ENCODE results near the gene MPG. TPM values are rescaled to one million over a fixed set of nuclear protein-coding genes. Genes with fewer than 3 reads are reported as not detected.

MPG gene
- total RNA-seq, 1 experiment from 2014 or later, result 41.1 TPM

DNA sequence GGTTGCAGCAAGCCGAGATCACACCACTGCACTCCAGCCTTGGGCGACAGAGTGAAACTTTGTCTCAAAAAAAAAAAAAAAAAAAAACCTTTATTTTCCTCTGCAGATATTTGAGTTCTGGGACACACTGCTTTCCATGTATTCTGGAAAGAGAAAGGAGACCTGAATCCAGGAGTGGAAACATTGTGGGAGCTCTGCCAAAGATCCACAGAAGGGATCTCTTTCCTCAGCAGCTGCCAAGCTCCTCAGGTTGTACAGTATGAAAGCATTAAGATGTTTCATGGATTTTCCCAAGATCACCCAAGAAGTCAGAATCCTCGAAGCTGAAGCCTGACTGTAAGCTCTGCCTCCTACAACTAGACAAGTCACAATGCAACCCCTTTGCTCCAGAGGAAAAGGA lies 47.0 kb downstream of the MPG start:
- Mint-ChIP-seq H3K4me1 (ENCODE audit: low read depth, unreplicated experiment) (no peaks in the 10 kb centered on the region), H3K27ac (ENCODE audit: unreplicated experiment) (no peak overlapping the region), H3K27me3 (ENCODE audit: insufficient read depth, unreplicated experiment) (no peaks in the 10 kb centered on the region), H3K36me3 (ENCODE audit: insufficient read depth, unreplicated experiment) (peaks cover 14% of the 10 kb centered on the region), H3K9me3 (ENCODE audit: unreplicated experiment) (no peaks in the 10 kb centered on the region), H3K4me3 (ENCODE audit: unreplicated experiment) (no peak overlapping the region)
- intact Hi-C loops (cut with micrococcal nuclease; ENCODE audit: unreplicated experiment), result no loop called here
- ChIA-PET CTCF (interaction anchor here (1.6 kb wide), 1 partner anchor 18 kb away, joined by 4 read pairs; no protein-coding TSS in a partner anchor), POLR2A (no interaction called here)
- Histone ChIP-seq H3K9me3 (no peaks in the 10 kb centered on the region), H3K4me1 (no peaks in the 10 kb centered on the region), H3K36me3 (ENCODE audit: control insufficient read depth, insufficient read depth, low read length) (no peaks in the 10 kb centered on the region), H3K4me3 (ENCODE audit: low read depth, low read length) (no peak overlapping the region), H3K27me3 (replicated peaks; ENCODE audit: control insufficient read depth, insufficient read depth, low read length) (no peaks in the 10 kb centered on the region)
- no TSS peak for BruUV-seq (replicated peaks)
- TF ChIP-seq, protein P1, sequence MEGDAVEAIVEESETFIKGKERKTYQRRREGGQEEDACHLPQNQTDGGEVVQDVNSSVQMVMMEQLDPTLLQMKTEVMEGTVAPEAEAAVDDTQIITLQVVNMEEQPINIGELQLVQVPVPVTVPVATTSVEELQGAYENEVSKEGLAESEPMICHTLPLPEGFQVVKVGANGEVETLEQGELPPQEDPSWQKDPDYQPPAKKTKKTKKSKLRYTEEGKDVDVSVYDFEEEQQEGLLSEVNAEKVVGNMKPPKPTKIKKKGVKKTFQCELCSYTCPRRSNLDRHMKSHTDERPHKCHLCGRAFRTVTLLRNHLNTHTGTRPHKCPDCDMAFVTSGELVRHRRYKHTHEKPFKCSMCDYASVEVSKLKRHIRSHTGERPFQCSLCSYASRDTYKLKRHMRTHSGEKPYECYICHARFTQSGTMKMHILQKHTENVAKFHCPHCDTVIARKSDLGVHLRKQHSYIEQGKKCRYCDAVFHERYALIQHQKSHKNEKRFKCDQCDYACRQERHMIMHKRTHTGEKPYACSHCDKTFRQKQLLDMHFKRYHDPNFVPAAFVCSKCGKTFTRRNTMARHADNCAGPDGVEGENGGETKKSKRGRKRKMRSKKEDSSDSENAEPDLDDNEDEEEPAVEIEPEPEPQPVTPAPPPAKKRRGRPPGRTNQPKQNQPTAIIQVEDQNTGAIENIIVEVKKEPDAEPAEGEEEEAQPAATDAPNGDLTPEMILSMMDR (IDR thresholded peaks at IDR 0.05; ENCODE audit: insufficient read depth in 1 of 2, low read depth in 1 of 2, low read length in 1 of 2, severe bottlenecking in 1 of 2, unreplicated experiment in 1 of 2), result no peak
- DNase-seq, result no peak

DNA sequence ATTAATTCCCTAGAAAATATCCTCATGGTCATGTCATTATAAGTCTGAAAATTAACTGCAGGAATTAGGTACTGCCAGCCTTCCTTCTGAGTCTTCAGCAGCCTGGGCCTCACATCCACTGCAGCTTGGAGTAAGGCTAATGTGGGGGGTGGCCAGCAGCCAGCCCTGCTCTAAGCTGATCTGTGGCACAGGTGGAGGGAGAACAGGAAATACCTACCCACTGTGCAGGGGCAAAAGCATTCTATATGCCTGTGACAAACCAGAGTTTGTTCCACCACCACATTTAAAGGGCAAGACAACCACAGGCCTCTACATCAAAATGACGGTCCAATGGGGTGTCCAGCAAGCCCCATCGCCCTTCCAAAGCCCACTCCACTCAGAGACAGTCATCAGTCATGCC lies 51.0 kb downstream of the MPG start:
- ChIA-PET POLR2A (no interaction called here), CTCF (no interaction called here)
- Mint-ChIP-seq H3K4me1 (ENCODE audit: low read depth, unreplicated experiment) (no peaks in the 10 kb centered on the region), H3K36me3 (ENCODE audit: insufficient read depth, unreplicated experiment) (no peaks in the 10 kb centered on the region), H3K27ac (ENCODE audit: unreplicated experiment) (no peak overlapping the region), H3K27me3 (ENCODE audit: insufficient read depth, unreplicated experiment) (no peaks in the 10 kb centered on the region), H3K4me3 (ENCODE audit: unreplicated experiment) (no peak overlapping the region), H3K9me3 (ENCODE audit: unreplicated experiment) (no peaks in the 10 kb centered on the region)
- TF ChIP-seq, protein P1 (IDR thresholded peaks at IDR 0.05; ENCODE audit: insufficient read depth in 1 of 2, low read depth in 1 of 2, low read length in 1 of 2, severe bottlenecking in 1 of 2, unreplicated experiment in 1 of 2), result no peak
- H3K4me1 ChIP-seq, result no peaks in the 10 kb centered on the region
- no peaks in the 10 kb centered on the region for H3K9me3 ChIP-seq
- no peak overlapping the region for H3K4me3 ChIP-seq (ENCODE audit: low read depth, low read length)
- H3K36me3 ChIP-seq (ENCODE audit: control insufficient read depth, insufficient read depth, low read length), result no peaks in the 10 kb centered on the region
- no TSS peak for BruUV-seq (replicated peaks)
- H3K27me3 ChIP-seq (replicated peaks; ENCODE audit: control insufficient read depth, insufficient read depth, low read length), result no peaks in the 10 kb centered on the region
- intact Hi-C loops (cut with micrococcal nuclease; ENCODE audit: unreplicated experiment), result no loop called here
- no peak for DNase-seq

DNA sequence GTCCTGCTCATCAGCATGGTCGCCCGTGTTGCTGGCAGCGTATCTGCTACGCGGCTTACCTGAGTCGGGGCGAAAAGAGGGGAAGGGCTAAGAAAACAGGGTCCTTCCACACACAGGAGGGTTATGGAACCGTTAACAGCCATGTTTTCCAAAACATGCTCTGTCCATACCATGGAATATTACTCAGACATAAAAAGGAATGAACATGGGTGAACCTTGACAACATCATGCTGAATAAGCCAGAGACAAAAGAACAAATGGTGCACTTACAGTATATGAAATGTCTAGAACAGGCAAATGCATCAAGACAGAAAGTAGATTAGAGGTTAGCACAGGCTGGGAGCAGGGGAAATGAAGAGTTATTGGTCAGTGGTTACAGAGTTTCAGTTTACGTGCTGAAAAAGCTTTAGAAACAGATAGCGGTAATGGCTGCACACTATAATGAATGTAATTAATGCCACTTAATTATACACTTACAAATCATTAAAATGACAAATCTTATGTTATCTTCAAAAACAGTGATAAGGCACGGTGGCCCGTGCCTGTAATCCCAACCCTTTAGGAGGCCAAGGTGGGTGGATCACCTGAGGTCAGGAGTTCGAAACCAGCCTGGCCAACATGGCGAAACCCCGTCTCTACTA lies 52.6 kb downstream of the MPG start:
- Histone ChIP-seq H3K9me3 (no peaks in the 10 kb centered on the region), H3K4me3 (ENCODE audit: low read depth, low read length) (no peak overlapping the region), H3K4me1 (no peaks in the 10 kb centered on the region), H3K36me3 (ENCODE audit: control insufficient read depth, insufficient read depth, low read length) (no peaks in the 10 kb centered on the region), H3K27me3 (replicated peaks; ENCODE audit: control insufficient read depth, insufficient read depth, low read length) (no peaks in the 10 kb centered on the region)
- POLR2A ChIA-PET, result no interaction called here
- H3K9me3 Mint-ChIP-seq (ENCODE audit: unreplicated experiment), result no peaks in the 10 kb centered on the region
- CTCF ChIA-PET, result no interaction called here
- BruUV-seq (replicated peaks), result no TSS peak
- TF ChIP-seq, protein P1 (IDR thresholded peaks at IDR 0.05; ENCODE audit: insufficient read depth in 1 of 2, low read depth in 1 of 2, low read length in 1 of 2, severe bottlenecking in 1 of 2, unreplicated experiment in 1 of 2), result no peak
- DNase-seq, result no peak
- intact Hi-C loops (cut with micrococcal nuclease; ENCODE audit: unreplicated experiment), result no loop called here
- no peaks in the 10 kb centered on the region for H3K27me3 Mint-ChIP-seq (ENCODE audit: insufficient read depth, unreplicated experiment)
- H3K27ac Mint-ChIP-seq (ENCODE audit: unreplicated experiment), result no peak overlapping the region
- no peaks in the 10 kb centered on the region for H3K36me3 Mint-ChIP-seq (ENCODE audit: insufficient read depth, unreplicated experiment)
- no peaks in the 10 kb centered on the region for H3K4me1 Mint-ChIP-seq (ENCODE audit: low read depth, unreplicated experiment)
- H3K4me3 Mint-ChIP-seq (ENCODE audit: unreplicated experiment), result no peak overlapping the region
